Nephron (organoid): ENCODE results near the gene ENTPD3.

Experiments used
- H3K27ac Mint-ChIP-seq, 3 experiments: 2 replicates each; pipeline ENCODE4 v1.8.0; 2020; ENCODE audit warnings: mixed read lengths in 3 of 3, mild to moderate bottlenecking in 2 of 3, moderate library complexity in 1 of 3
- H3K27me3 Mint-ChIP-seq: 2 replicates; pipeline ENCODE4 v1.8.0; 2021; ENCODE audit warnings: low read depth, mild to moderate bottlenecking, moderate library complexity, mixed read lengths
- H3K36me3 Mint-ChIP-seq: 2 replicates; pipeline ENCODE4 v1.8.0; 2020; ENCODE audit warnings: low read depth, mixed read lengths
- H3K4me1 Mint-ChIP-seq: 2 replicates; pipeline ENCODE4 v1.8.0; 2020; ENCODE audit warnings: mixed read lengths
- H3K4me3 Mint-ChIP-seq, 3 experiments: 2 replicates each; pipeline ENCODE4 v1.8.0; 2020; ENCODE audit warnings: mild to moderate bottlenecking in 3 of 3, mixed read lengths in 3 of 3, moderate library complexity in 2 of 3
- H3K9me3 Mint-ChIP-seq: 2 replicates; pipeline ENCODE4 v1.8.0; 2020; ENCODE audit warnings: mixed read lengths
- TF ChIP-seq, protein P1 (sequence below), 3 experiments: fragments of 200-600 bp; sonication (generic); IDR thresholded peaks; one replicate each; pipeline ENCODE4 v1.5.0; 2021; ENCODE audit warnings: antibody characterized with exemption in 3 of 3; ENCODE audit not compliant: unreplicated experiment in 3 of 3

The ENTPD3 gene

DNA sequence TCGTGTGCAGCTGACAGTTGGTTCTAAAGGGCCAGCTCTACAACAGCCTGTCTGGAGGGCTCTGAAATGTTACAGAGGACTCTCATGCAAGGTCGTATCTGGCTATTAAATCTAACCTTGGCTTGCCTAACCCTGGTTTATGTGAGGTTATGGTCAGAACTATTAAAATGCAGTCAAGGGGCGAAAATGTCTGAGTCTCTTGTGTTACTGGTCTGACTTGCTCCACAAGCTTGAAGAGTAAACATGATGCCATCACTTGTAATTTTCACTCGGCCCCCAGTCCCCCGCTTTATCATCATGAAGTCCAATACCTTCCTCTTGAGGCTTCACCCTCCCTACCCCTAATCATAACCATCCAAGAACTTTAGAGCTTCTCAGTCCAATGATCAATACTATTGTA is 9.4 kb downstream of the ENTPD3 start:
- H3K27ac Mint-ChIP-seq = no peak overlapping the region
- TF ChIP-seq, protein P1, sequence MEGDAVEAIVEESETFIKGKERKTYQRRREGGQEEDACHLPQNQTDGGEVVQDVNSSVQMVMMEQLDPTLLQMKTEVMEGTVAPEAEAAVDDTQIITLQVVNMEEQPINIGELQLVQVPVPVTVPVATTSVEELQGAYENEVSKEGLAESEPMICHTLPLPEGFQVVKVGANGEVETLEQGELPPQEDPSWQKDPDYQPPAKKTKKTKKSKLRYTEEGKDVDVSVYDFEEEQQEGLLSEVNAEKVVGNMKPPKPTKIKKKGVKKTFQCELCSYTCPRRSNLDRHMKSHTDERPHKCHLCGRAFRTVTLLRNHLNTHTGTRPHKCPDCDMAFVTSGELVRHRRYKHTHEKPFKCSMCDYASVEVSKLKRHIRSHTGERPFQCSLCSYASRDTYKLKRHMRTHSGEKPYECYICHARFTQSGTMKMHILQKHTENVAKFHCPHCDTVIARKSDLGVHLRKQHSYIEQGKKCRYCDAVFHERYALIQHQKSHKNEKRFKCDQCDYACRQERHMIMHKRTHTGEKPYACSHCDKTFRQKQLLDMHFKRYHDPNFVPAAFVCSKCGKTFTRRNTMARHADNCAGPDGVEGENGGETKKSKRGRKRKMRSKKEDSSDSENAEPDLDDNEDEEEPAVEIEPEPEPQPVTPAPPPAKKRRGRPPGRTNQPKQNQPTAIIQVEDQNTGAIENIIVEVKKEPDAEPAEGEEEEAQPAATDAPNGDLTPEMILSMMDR (IDR thresholded peaks at IDR 0.05; ENCODE audit: unreplicated experiment in 3 of 3) = no peak
- peaks cover 7% of the 10 kb centered on the region for H3K4me1 Mint-ChIP-seq
- H3K4me3 Mint-ChIP-seq = no peak overlapping the region
- H3K36me3 Mint-ChIP-seq = no peaks in the 10 kb centered on the region
- no peaks in the 10 kb centered on the region for H3K9me3 Mint-ChIP-seq
- H3K27me3 Mint-ChIP-seq = peaks cover 6% of the 10 kb centered on the region

DNA sequence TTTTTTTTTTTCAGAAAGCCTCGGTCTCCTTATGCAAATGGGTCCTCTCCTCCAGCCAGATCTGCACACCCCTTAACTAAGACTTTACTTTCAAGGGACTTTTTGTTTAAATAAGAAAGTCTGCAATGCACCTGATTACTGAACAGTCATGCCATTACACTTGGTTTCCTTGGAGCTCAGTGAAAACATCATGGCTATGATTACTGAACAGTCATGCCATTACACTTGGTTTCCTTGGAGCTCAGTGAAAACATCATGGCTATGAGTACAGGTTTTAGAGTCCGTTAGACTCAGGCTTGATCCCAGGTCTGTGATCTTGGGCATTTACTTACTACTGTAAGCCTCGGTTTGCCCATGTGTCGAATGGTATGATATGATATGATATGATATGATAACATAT is 10.1 kb downstream of the ENTPD3 start:
- no peaks in the 10 kb centered on the region for H3K9me3 Mint-ChIP-seq
- H3K4me1 Mint-ChIP-seq = peaks cover 7% of the 10 kb centered on the region
- no peaks in the 10 kb centered on the region for H3K36me3 Mint-ChIP-seq
- no peak overlapping the region for H3K27ac Mint-ChIP-seq
- peaks cover 6% of the 10 kb centered on the region for H3K27me3 Mint-ChIP-seq
- TF ChIP-seq, protein P1 (IDR thresholded peaks at IDR 0.05; ENCODE audit: unreplicated experiment in 3 of 3) = no peak
- no peak overlapping the region for H3K4me3 Mint-ChIP-seq

DNA sequence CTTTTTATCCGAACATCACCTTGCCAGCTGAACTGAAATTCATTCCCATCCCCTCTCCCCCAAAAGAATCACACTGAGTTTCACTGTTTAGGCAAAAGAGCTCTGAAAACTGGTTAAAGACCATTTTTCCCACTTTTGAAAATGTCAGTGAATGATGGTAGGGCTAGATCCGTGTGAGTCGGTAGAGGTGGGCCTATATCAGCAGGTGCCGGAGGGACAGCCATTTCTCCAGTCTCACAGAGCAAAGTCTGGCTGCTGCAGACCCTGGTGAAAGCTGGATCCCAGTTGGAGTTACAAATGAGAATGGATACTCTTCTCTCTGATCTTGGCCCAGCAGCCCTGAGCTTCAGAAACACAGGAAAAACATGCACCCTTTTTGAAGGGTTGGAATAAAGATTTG is 10.9 kb downstream of the ENTPD3 start:
- no peaks in the 10 kb centered on the region for H3K9me3 Mint-ChIP-seq
- TF ChIP-seq, protein P1 (IDR thresholded peaks at IDR 0.05; ENCODE audit: unreplicated experiment in 3 of 3) = no peak

DNA sequence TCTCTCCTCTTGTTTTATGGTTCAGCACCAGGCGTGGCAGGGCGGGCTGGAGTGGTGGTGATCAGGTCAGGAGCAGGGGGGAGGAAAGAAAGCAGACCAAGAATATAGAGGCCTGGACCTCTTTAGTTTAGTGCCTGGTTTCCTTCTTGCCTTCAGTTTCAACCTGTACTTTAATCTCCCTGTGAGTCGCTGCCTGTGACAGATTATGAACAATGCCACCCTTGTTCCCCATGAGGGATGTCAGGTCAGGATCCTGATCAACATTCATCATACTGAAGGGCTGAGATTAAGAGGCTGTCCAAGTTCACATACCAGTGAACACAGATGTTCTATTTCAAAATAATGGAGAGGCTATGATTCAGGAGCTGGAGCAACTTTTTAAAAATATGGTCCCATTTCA is 11.4 kb downstream of the ENTPD3 start:
- H3K9me3 Mint-ChIP-seq = no peaks in the 10 kb centered on the region
- no peaks in the 10 kb centered on the region for H3K36me3 Mint-ChIP-seq
- peak overlapping the region in 2 of 3 experiments; percentile 26 to 29 for H3K27ac Mint-ChIP-seq
- TF ChIP-seq, protein P1 (IDR thresholded peaks at IDR 0.05; ENCODE audit: unreplicated experiment in 3 of 3) = no peak
- H3K27me3 Mint-ChIP-seq = no peaks in the 10 kb centered on the region
- H3K4me1 Mint-ChIP-seq = peaks cover 7% of the 10 kb centered on the region
- no peak overlapping the region for H3K4me3 Mint-ChIP-seq

More for the DNA sequence above, 10.9 kb downstream of the ENTPD3 start:
- Mint-ChIP-seq H3K4me3 (no peak overlapping the region), H3K27me3 (peaks cover 1% of the 10 kb centered on the region), H3K27ac (peak overlapping the region in 1 of 3 experiments; percentile 26), H3K36me3 (no peaks in the 10 kb centered on the region), H3K4me1 (peaks cover 7% of the 10 kb centered on the region)

DNA sequence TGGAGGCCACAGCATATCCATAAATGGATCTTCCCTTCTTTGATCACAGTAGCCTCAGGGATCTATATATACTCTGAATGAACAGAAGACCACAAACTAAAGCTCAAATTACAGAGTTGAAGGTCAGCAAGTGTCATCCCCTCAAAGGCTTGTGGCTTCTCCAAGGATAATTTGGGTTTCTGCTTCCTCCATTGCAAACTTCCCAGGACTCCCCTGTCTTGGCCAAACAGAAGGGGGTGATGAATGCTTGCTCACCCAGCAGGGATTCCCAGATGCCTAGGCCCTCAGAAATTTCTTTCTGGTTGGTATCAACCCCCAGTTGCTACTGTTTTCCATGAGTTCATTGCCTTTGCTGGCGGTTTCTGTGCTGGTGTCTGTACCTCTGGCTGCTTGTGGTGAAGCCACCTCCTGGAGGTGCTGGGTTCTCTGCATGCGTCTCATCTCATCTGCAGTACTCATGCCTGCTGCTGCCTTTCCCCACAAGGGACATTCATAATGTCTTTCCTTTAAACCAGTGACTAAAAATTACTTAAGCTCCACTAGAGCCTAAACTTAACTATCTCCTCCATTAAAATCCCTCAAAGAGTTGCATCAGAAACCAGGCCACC is 17.7 kb downstream of the ENTPD3 start:
- H3K4me3 Mint-ChIP-seq = no peak overlapping the region
- H3K4me1 Mint-ChIP-seq = no peaks in the 10 kb centered on the region
- no peak overlapping the region for H3K27ac Mint-ChIP-seq
- no peaks in the 10 kb centered on the region for H3K27me3 Mint-ChIP-seq
- H3K9me3 Mint-ChIP-seq = no peaks in the 10 kb centered on the region
- no peaks in the 10 kb centered on the region for H3K36me3 Mint-ChIP-seq
- TF ChIP-seq, protein P1 (IDR thresholded peaks at IDR 0.05; ENCODE audit: unreplicated experiment in 3 of 3) = no peak

DNA sequence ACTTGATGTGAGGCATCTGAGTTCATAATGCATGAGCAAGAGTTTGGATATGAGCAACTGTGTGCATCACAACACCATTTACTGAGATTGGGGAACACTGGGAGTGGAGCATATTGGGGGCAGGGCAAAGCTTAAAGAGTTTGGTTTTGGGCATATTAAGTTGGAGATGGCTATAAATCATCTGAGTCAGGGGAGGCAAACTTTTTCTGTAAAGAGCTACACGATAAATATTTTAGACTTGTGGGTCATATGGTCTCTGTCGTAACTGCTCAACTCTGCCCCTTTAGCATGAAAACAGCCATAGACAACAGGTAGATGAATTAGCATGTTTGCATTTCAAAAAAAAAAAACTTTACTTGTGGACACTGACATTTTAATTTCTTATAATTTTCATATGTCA is 20.0 kb downstream of the ENTPD3 start:
- TF ChIP-seq, protein P1 (IDR thresholded peaks at IDR 0.05; ENCODE audit: unreplicated experiment in 3 of 3) = no peak
- no peaks in the 10 kb centered on the region for H3K36me3 Mint-ChIP-seq
- H3K4me3 Mint-ChIP-seq = no peak overlapping the region
- H3K4me1 Mint-ChIP-seq = no peaks in the 10 kb centered on the region
- H3K9me3 Mint-ChIP-seq = no peaks in the 10 kb centered on the region
- H3K27me3 Mint-ChIP-seq = no peaks in the 10 kb centered on the region
- no peak overlapping the region for H3K27ac Mint-ChIP-seq
